ENCODE data around the gene DRD2. TPM values are rescaled to one million over a fixed set of nuclear protein-coding genes. Genes with fewer than 3 reads are reported as not detected.

Gene DRD2
- total RNA-seq, 1 donor from 2014 or later, result 0.49 TPM

- Histone ChIP-seq H3K27me3 (no peaks in the 10 kb centered on the region), H3K4me1 (no peaks in the 10 kb centered on the region), H3K4me3 (no peak overlapping the region), H3K27ac (no peak overlapping the region), H3K36me3 (no peaks in the 10 kb centered on the region), H3K9me3 (no peaks in the 10 kb centered on the region)
- no peak for DNase-seq (ENCODE audit: extremely low spot score in 2 of 2)
- intact Hi-C loops (cut with DNase I), result no loop called here
- no peak for TF ChIP-seq POLR2AphosphoS5 (IDR thresholded peaks at IDR 0.05; ENCODE audit: insufficient read depth in 1 of 2, low read depth in 1 of 2)
- no peak for TF ChIP-seq CTCF (IDR thresholded peaks at IDR 0.05)
- no peak for TF ChIP-seq POLR2A (IDR thresholded peaks at IDR 0.05)
Observed at GRCh38 chr11:113449743-113450142, 25.5 kb downstream of the DRD2 start.

DNA sequence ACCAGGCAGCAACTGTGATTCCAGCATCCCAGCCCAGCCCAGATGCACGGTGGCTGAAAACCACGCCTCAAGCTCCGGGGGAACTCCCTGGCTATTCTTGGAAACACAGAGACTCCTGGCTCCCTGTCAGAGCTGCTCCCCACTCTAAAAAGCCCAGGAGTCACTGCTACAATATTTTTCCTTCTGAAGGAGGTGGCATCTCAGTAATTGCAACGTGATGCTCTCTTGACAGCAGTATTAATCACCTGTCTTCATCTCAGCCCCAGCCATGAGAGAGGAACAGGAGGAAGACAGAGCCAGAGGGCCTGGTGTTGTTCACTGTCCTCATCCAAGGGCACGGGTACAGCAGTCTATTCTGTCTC lies 26.9 kb downstream of the DRD2 start:
- no peak for TF ChIP-seq POLR2A (IDR thresholded peaks at IDR 0.05)
- no peak for TF ChIP-seq POLR2AphosphoS5 (IDR thresholded peaks at IDR 0.05; ENCODE audit: insufficient read depth in 1 of 2, low read depth in 1 of 2)
- TF ChIP-seq CTCF (IDR thresholded peaks at IDR 0.05), result no peak
- H3K4me3 ChIP-seq, result no peak overlapping the region
- no peaks in the 10 kb centered on the region for H3K9me3 ChIP-seq
- DNase-seq (ENCODE audit: extremely low spot score in 2 of 2), result no peak
- no peak overlapping the region for H3K27ac ChIP-seq
- H3K4me1 ChIP-seq, result no peaks in the 10 kb centered on the region
- intact Hi-C loops (cut with DNase I), result no loop called here
- no peaks in the 10 kb centered on the region for H3K36me3 ChIP-seq
- H3K27me3 ChIP-seq, result no peaks in the 10 kb centered on the region

GRCh38 chr11:113447621-113448315 lies 27.4 kb downstream of the DRD2 start:
- no peak for DNase-seq (ENCODE audit: extremely low spot score in 2 of 2)
- Histone ChIP-seq H3K36me3 (no peaks in the 10 kb centered on the region), H3K9me3 (no peaks in the 10 kb centered on the region), H3K27me3 (no peaks in the 10 kb centered on the region), H3K4me1 (no peaks in the 10 kb centered on the region), H3K27ac (no peak overlapping the region), H3K4me3 (no peak overlapping the region)
- no peak for TF ChIP-seq POLR2AphosphoS5 (IDR thresholded peaks at IDR 0.05; ENCODE audit: insufficient read depth in 1 of 2, low read depth in 1 of 2)
- TF ChIP-seq CTCF (IDR thresholded peaks at IDR 0.05), result no peak
- no peak for TF ChIP-seq POLR2A (IDR thresholded peaks at IDR 0.05)
- intact Hi-C loops (cut with DNase I), result no loop called here

GRCh38 chr11:113446938-113447337 lies 28.3 kb downstream of the DRD2 start:
- intact Hi-C loops (cut with DNase I), result no loop called here
- H3K27me3 ChIP-seq, result no peaks in the 10 kb centered on the region
- no peak for DNase-seq (ENCODE audit: extremely low spot score in 2 of 2)
- H3K27ac ChIP-seq, result no peak overlapping the region
- H3K9me3 ChIP-seq, result no peaks in the 10 kb centered on the region
- H3K4me3 ChIP-seq, result no peak overlapping the region
- TF ChIP-seq POLR2AphosphoS5 (IDR thresholded peaks at IDR 0.05; ENCODE audit: insufficient read depth in 1 of 2, low read depth in 1 of 2), result no peak
- TF ChIP-seq POLR2A (IDR thresholded peaks at IDR 0.05), result no peak
- TF ChIP-seq CTCF (IDR thresholded peaks at IDR 0.05), result no peak
- no peaks in the 10 kb centered on the region for H3K4me1 ChIP-seq
- no peaks in the 10 kb centered on the region for H3K36me3 ChIP-seq

DNA sequence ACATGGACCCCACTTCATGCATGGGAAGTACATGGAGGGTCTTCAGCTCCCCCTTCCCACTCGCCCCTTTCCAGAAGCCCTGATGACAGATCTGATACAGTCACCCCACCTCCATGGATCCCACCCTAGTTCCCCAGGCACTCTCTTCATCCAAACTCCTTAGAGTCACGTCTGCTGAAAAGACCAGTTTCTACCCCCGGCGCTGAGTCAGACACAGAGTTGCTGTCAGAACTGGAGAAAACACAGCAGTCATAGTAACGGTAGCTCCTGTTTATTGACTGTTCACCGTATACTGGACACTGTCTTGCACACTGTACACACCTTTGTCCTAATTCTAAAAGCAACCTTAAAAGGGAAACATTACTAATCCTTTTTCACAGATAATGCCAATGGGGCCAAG lies 29.1 kb downstream of the DRD2 start:
- Histone ChIP-seq H3K4me1 (no peaks in the 10 kb centered on the region), H3K4me3 (no peak overlapping the region), H3K36me3 (no peaks in the 10 kb centered on the region), H3K27ac (no peak overlapping the region), H3K27me3 (no peaks in the 10 kb centered on the region), H3K9me3 (no peaks in the 10 kb centered on the region)
- TF ChIP-seq POLR2A (IDR thresholded peaks at IDR 0.05), result no peak
- no peak for TF ChIP-seq POLR2AphosphoS5 (IDR thresholded peaks at IDR 0.05; ENCODE audit: insufficient read depth in 1 of 2, low read depth in 1 of 2)
- TF ChIP-seq CTCF (IDR thresholded peaks at IDR 0.05), result no peak
- intact Hi-C loops (cut with DNase I), result no loop called here
- DNase-seq (ENCODE audit: extremely low spot score in 2 of 2), result no peak

Data from vagina (tissue), 2 donors.